Activated T-helper 1 cell treated with Interleukin-2 at 50 U/mL for 16 hours (primary cell): ENCODE results near the gene NUDT12.

ENCODE experiments used
- DNase-seq: peaks from one replicate; pipeline ENCODE4 v3.0.0-alpha.2; 2020; ENCODE audit warnings: low read depth

Gene NUDT12

GRCh38 chr5:103562453-103563157 lies at the start of gene NUDT12:
TSS of gene NUDT12 (minus strand) at chr5:103562789. CDS start at chr5:103560248, 2,541 bp downstream.
- no peak for DNase-seq

- no peak for DNase-seq
Observed at GRCh38 chr5:103607346-103607745, 44.8 kb upstream of the NUDT12 start.

- DNase-seq = no peak
Observed at GRCh38 chr5:103605277-103605676, 42.7 kb upstream of the NUDT12 start.

- no peak for DNase-seq
Observed at GRCh38 chr5:103602438-103602837, 39.8 kb upstream of the NUDT12 start.

GRCh38 chr5:103601314-103601713 lies 38.7 kb upstream of the NUDT12 start:
- DNase-seq = no peak

GRCh38 chr5:103600086-103600485 lies 37.5 kb upstream of the NUDT12 start:
- no peak for DNase-seq

GRCh38 chr5:103598997-103599566 lies 36.5 kb upstream of the NUDT12 start:
- DNase-seq = no peak

- no peak for DNase-seq
Observed at GRCh38 chr5:103590221-103590620, 27.6 kb upstream of the NUDT12 start.

- DNase-seq = no peak
Observed at GRCh38 chr5:103589776-103590175, 27.2 kb upstream of the NUDT12 start.

GRCh38 chr5:103589357-103589756 lies 26.8 kb upstream of the NUDT12 start:
- DNase-seq = no peak

- no peak for DNase-seq
Observed at GRCh38 chr5:103587185-103587748, 24.7 kb upstream of the NUDT12 start.

GRCh38 chr5:103582364-103582763 lies 19.8 kb upstream of the NUDT12 start:
- no peak for DNase-seq

- DNase-seq = no peak
Observed at GRCh38 chr5:103573411-103573810, 10.8 kb upstream of the NUDT12 start.

GRCh38 chr5:103572454-103572853 lies 9.9 kb upstream of the NUDT12 start:
- DNase-seq = no peak

- no peak for DNase-seq
Observed at GRCh38 chr5:103571730-103572129, 9.1 kb upstream of the NUDT12 start.

- DNase-seq = no peak
Observed at GRCh38 chr5:103569313-103570060, 6.9 kb upstream of the NUDT12 start.

- DNase-seq = no peak
Observed at GRCh38 chr5:103565719-103566118, 3.1 kb upstream of the NUDT12 start.

- no peak for DNase-seq
Observed at GRCh38 chr5:103561685-103562452, 720 bp downstream of the NUDT12 start.

- DNase-seq = no peak
Observed at GRCh38 chr5:103560826-103561225, 1.8 kb downstream of the NUDT12 start.

GRCh38 chr5:103546858-103547257 lies 15.7 kb downstream of the NUDT12 start:
- DNase-seq = no peak

GRCh38 chr5:103542441-103542840 lies 20.1 kb downstream of the NUDT12 start:
- no peak for DNase-seq

- no peak for DNase-seq
Observed at GRCh38 chr5:103541569-103541968, 21.0 kb downstream of the NUDT12 start.
